Stimulated activated CD8-positive, alpha-beta memory T cell treated with anti-CD3 and anti-CD28 coated beads, Interleukin-7, amount 100 ng/mL, for 4 hours (primary cell): ENCODE results near the gene TBC1D22A.

Experiments
- DNase-seq, 2 donors: peaks; one replicate each; pipeline ENCODE4 v3.0.0-alpha.2; 2020; ENCODE audit warnings: low read depth in 2 of 2

TBC1D22A gene

GRCh38 chr22:46907241-46908215 is 145.1 kb downstream of the TBC1D22A start:
- DNase-seq = no peak

- no peak for DNase-seq
Measured at GRCh38 chr22:46908641-46909107, 146.2 kb downstream of the TBC1D22A start.

- no peak for DNase-seq
Measured at GRCh38 chr22:46909237-46910030, 147.0 kb downstream of the TBC1D22A start.

- no peak for DNase-seq
Measured at GRCh38 chr22:46910624-46911023, 148.2 kb downstream of the TBC1D22A start.

GRCh38 chr22:46911346-46911745 is 148.9 kb downstream of the TBC1D22A start:
- DNase-seq = no peak

GRCh38 chr22:46913351-46913750 is 150.9 kb downstream of the TBC1D22A start:
- DNase-seq = no peak

- DNase-seq = no peak
Measured at GRCh38 chr22:46914481-46914880, 152.0 kb downstream of the TBC1D22A start.

- no peak for DNase-seq
Measured at GRCh38 chr22:46914916-46915894, 152.8 kb downstream of the TBC1D22A start.

GRCh38 chr22:46915950-46916730 is 153.7 kb downstream of the TBC1D22A start:
- DNase-seq = no peak

GRCh38 chr22:46916886-46917770 is 154.7 kb downstream of the TBC1D22A start:
- DNase-seq = no peak

- DNase-seq = no peak
Measured at GRCh38 chr22:46917771-46918101, 155.3 kb downstream of the TBC1D22A start.

- DNase-seq = no peak
Measured at GRCh38 chr22:46918197-46918596, 155.7 kb downstream of the TBC1D22A start.

- DNase-seq = no peak
Measured at GRCh38 chr22:46922037-46922436, 159.6 kb downstream of the TBC1D22A start.

- no peak for DNase-seq
Measured at GRCh38 chr22:46923394-46923793, 160.9 kb downstream of the TBC1D22A start.

GRCh38 chr22:46925818-46926217 is 163.4 kb downstream of the TBC1D22A start:
- DNase-seq = no peak

- no peak for DNase-seq
Measured at GRCh38 chr22:46929046-46929709, 166.7 kb downstream of the TBC1D22A start.

- no peak for DNase-seq
Measured at GRCh38 chr22:46929710-46930204, 167.3 kb downstream of the TBC1D22A start.

GRCh38 chr22:46931414-46931813 is 169.0 kb downstream of the TBC1D22A start:
- no peak for DNase-seq

- DNase-seq = no peak
Measured at GRCh38 chr22:46931881-46932280, 169.4 kb downstream of the TBC1D22A start.
